ENCODE data around the gene TCF7L2.

Gene TCF7L2

GRCh38 chr10:112946649-112947048 lies 3.4 kb upstream of the TCF7L2 start:
- H4K12ac ChIP-seq (ENCODE audit: low read depth, low read length), result no peak overlapping the region
- no peaks in the 10 kb centered on the region for H3K9me3 ChIP-seq (ENCODE audit: insufficient read depth, low read depth, low read length)
- no peaks in the 10 kb centered on the region for H3K36me3 ChIP-seq (ENCODE audit: control insufficient read depth in 1 of 2, insufficient read depth in 2 of 2, low read length in 2 of 2)
- no peak overlapping the region for H3K14ac ChIP-seq (ENCODE audit: low read length)
- peaks cover 14% of the 10 kb centered on the region for H3K79me1 ChIP-seq (ENCODE audit: low read length)
- no peak overlapping the region for H3K4me2 ChIP-seq (ENCODE audit: low read length)
- no peak overlapping the region for H3K9ac ChIP-seq (ENCODE audit: low read length)
- H3K4me3 ChIP-seq (ENCODE audit: low read depth, low read length), result no peak overlapping the region
- no peak overlapping the region for H4K8ac ChIP-seq (ENCODE audit: low read depth, low read length)
- no peak overlapping the region for H3K23ac ChIP-seq (ENCODE audit: low read length)
- H4K91ac ChIP-seq (ENCODE audit: low read depth, low read length), result no peak overlapping the region
- DNase-seq, result no peak
- no peak overlapping the region for H2BK12ac ChIP-seq (ENCODE audit: low read length)
- no peak overlapping the region for H2AFZ ChIP-seq (ENCODE audit: insufficient read depth, low read length, poor library complexity)
- H3K4ac ChIP-seq (ENCODE audit: low read depth, low read length), result no peak overlapping the region
- H3K18ac ChIP-seq (ENCODE audit: low read length), result no peak overlapping the region
- no peaks in the 10 kb centered on the region for H3K27me3 ChIP-seq (ENCODE audit: insufficient read depth, low read length)
- no peaks in the 10 kb centered on the region for H3K4me1 ChIP-seq (ENCODE audit: control insufficient read depth in 1 of 2, insufficient read depth in 2 of 2, low read length in 2 of 2)
- H2AK5ac ChIP-seq (ENCODE audit: low read length), result no peak overlapping the region
- peaks cover 9% of the 10 kb centered on the region for H3K79me2 ChIP-seq (ENCODE audit: control insufficient read depth, insufficient read depth, low read length, poor library complexity)
- WGBS (ENCODE audit: extremely low coverage, insufficient coverage, insufficient read length), result no CpG with 5 or more reads among the region's 3 CpGs
- no peak overlapping the region for H2BK5ac ChIP-seq (ENCODE audit: low read depth, low read length, poor library complexity)
- no peak overlapping the region for H2BK120ac ChIP-seq (ENCODE audit: insufficient read depth, low read length, poor library complexity)
- H3K27ac ChIP-seq (ENCODE audit: low read depth, low read length), result no peak overlapping the region

GRCh38 chr10:112948196-112948595 lies 1.9 kb upstream of the TCF7L2 start:
- H2BK120ac ChIP-seq (ENCODE audit: insufficient read depth, low read length, poor library complexity), result no peak overlapping the region
- H3K4me1 ChIP-seq (ENCODE audit: control insufficient read depth in 1 of 2, insufficient read depth in 2 of 2, low read length in 2 of 2), result no peaks in the 10 kb centered on the region
- H4K12ac ChIP-seq (ENCODE audit: low read depth, low read length), result no peak overlapping the region
- no CpG with 5 or more reads among the region's 1 CpG for WGBS (ENCODE audit: extremely low coverage, insufficient coverage, insufficient read length)
- no peaks in the 10 kb centered on the region for H3K36me3 ChIP-seq (ENCODE audit: control insufficient read depth in 1 of 2, insufficient read depth in 2 of 2, low read length in 2 of 2)
- H3K14ac ChIP-seq (ENCODE audit: low read length), result no peak overlapping the region
- H3K79me1 ChIP-seq (ENCODE audit: low read length), result peaks cover 29% of the 10 kb centered on the region
- H3K27me3 ChIP-seq (ENCODE audit: insufficient read depth, low read length), result no peaks in the 10 kb centered on the region
- H3K18ac ChIP-seq (ENCODE audit: low read length), result no peak overlapping the region
- H3K23ac ChIP-seq (ENCODE audit: low read length), result no peak overlapping the region
- no peak overlapping the region for H2AFZ ChIP-seq (ENCODE audit: insufficient read depth, low read length, poor library complexity)
- no peak overlapping the region for H3K4ac ChIP-seq (ENCODE audit: low read depth, low read length)
- no peak for DNase-seq
- H3K79me2 ChIP-seq (ENCODE audit: control insufficient read depth, insufficient read depth, low read length, poor library complexity), result peaks cover 24% of the 10 kb centered on the region
- no peak overlapping the region for H2BK12ac ChIP-seq (ENCODE audit: low read length)
- H3K9ac ChIP-seq (ENCODE audit: low read length), result no peak overlapping the region
- H3K27ac ChIP-seq (ENCODE audit: low read depth, low read length), result no peak overlapping the region
- H3K9me3 ChIP-seq (ENCODE audit: insufficient read depth, low read depth, low read length), result no peaks in the 10 kb centered on the region
- H3K4me3 ChIP-seq (ENCODE audit: low read depth, low read length), result no peak overlapping the region
- H3K4me2 ChIP-seq (ENCODE audit: low read length), result no peak overlapping the region
- no peak overlapping the region for H4K8ac ChIP-seq (ENCODE audit: low read depth, low read length)
- no peak overlapping the region for H2BK5ac ChIP-seq (ENCODE audit: low read depth, low read length, poor library complexity)
- H2AK5ac ChIP-seq (ENCODE audit: low read length), result no peak overlapping the region
- H4K91ac ChIP-seq (ENCODE audit: low read depth, low read length), result no peak overlapping the region

- Histone ChIP-seq H3K23ac (ENCODE audit: low read length) (no peak overlapping the region), H4K12ac (ENCODE audit: low read depth, low read length) (no peak overlapping the region), H3K36me3 (ENCODE audit: control insufficient read depth in 1 of 2, insufficient read depth in 2 of 2, low read length in 2 of 2) (no peaks in the 10 kb centered on the region), H3K4ac (ENCODE audit: low read depth, low read length) (peak overlapping the region; percentile 24), H2BK12ac (ENCODE audit: low read length) (peak overlapping the region; percentile 75), H3K4me2 (ENCODE audit: low read length) (peak overlapping the region; percentile 64), H2BK120ac (ENCODE audit: insufficient read depth, low read length, poor library complexity) (no peak overlapping the region), H3K79me1 (ENCODE audit: low read length) (peaks cover 37% of the 10 kb centered on the region), H3K9me3 (ENCODE audit: insufficient read depth, low read depth, low read length) (no peaks in the 10 kb centered on the region), H3K27me3 (ENCODE audit: insufficient read depth, low read length) (no peaks in the 10 kb centered on the region), H3K14ac (ENCODE audit: low read length) (peak overlapping the region; percentile 63), H4K8ac (ENCODE audit: low read depth, low read length) (peak overlapping the region; percentile 70), H3K18ac (ENCODE audit: low read length) (no peak overlapping the region), H4K91ac (ENCODE audit: low read depth, low read length) (no peak overlapping the region), H3K27ac (ENCODE audit: low read depth, low read length) (peak overlapping the region; percentile 39), H3K4me3 (ENCODE audit: low read depth, low read length) (no peak overlapping the region), H3K9ac (ENCODE audit: low read length) (no peak overlapping the region), H2BK5ac (ENCODE audit: low read depth, low read length, poor library complexity) (no peak overlapping the region), H3K79me2 (ENCODE audit: control insufficient read depth, insufficient read depth, low read length, poor library complexity) (peaks cover 31% of the 10 kb centered on the region), H2AFZ (ENCODE audit: insufficient read depth, low read length, poor library complexity) (no peak overlapping the region), H2AK5ac (ENCODE audit: low read length) (peak overlapping the region; percentile 71), H3K4me1 (ENCODE audit: control insufficient read depth in 1 of 2, insufficient read depth in 2 of 2, low read length in 2 of 2) (no peaks in the 10 kb centered on the region)
- no CpG with 5 or more reads among the region's 9 CpGs for WGBS (ENCODE audit: extremely low coverage, insufficient coverage, insufficient read length)
- DNase-seq, result peak in 1 of 2 donors; percentile 51
Measured at GRCh38 chr10:112949143-112949823, 764 bp upstream of the TCF7L2 start.

- Histone ChIP-seq H3K79me2 (ENCODE audit: control insufficient read depth, insufficient read depth, low read length, poor library complexity) (peaks cover 31% of the 10 kb centered on the region), H4K8ac (ENCODE audit: low read depth, low read length) (peak overlapping the region; percentile 98), H2BK120ac (ENCODE audit: insufficient read depth, low read length, poor library complexity) (peak overlapping the region; percentile 89), H2AK5ac (ENCODE audit: low read length) (peak overlapping the region; percentile 52), H2BK12ac (ENCODE audit: low read length) (peak overlapping the region; percentile 65), H3K9me3 (ENCODE audit: insufficient read depth, low read depth, low read length) (no peaks in the 10 kb centered on the region), H4K91ac (ENCODE audit: low read depth, low read length) (peak overlapping the region; percentile 97), H3K4me2 (ENCODE audit: low read length) (peak overlapping the region; percentile 87), H3K27ac (ENCODE audit: low read depth, low read length) (peak overlapping the region; percentile 95), H3K14ac (ENCODE audit: low read length) (peak overlapping the region; percentile 78), H3K18ac (ENCODE audit: low read length) (peak overlapping the region; percentile 97), H3K4ac (ENCODE audit: low read depth, low read length) (peak overlapping the region; percentile 92), H3K9ac (ENCODE audit: low read length) (peak overlapping the region; percentile 98), H2AFZ (ENCODE audit: insufficient read depth, low read length, poor library complexity) (no peak overlapping the region), H4K12ac (ENCODE audit: low read depth, low read length) (peak overlapping the region; percentile 89), H3K27me3 (ENCODE audit: insufficient read depth, low read length) (no peaks in the 10 kb centered on the region), H3K23ac (ENCODE audit: low read length) (no peak overlapping the region), H3K79me1 (ENCODE audit: low read length) (peaks cover 40% of the 10 kb centered on the region), H3K4me1 (ENCODE audit: control insufficient read depth in 1 of 2, insufficient read depth in 2 of 2, low read length in 2 of 2) (peaks cover 0 to under 1% of the 10 kb centered on the region in 2 experiments), H3K4me3 (ENCODE audit: low read depth, low read length) (peak overlapping the region; percentile 88), H2BK5ac (ENCODE audit: low read depth, low read length, poor library complexity) (peak overlapping the region; percentile 99), H3K36me3 (ENCODE audit: control insufficient read depth in 1 of 2, insufficient read depth in 2 of 2, low read length in 2 of 2) (no peaks in the 10 kb centered on the region)
- no CpG with 5 or more reads among the region's 56 CpGs for WGBS (ENCODE audit: extremely low coverage, insufficient coverage, insufficient read length)
- peak; percentile 66 to 79 for DNase-seq
Measured at GRCh38 chr10:112950714-112951358, 789 bp downstream of the TCF7L2 start.
